Smooth muscle cell (in vitro differentiated cells): ENCODE data around the gene SYMPK. TPM values are rescaled to one million over a fixed set of nuclear protein-coding genes. Genes with fewer than 3 reads are reported as not detected.

Experiments used
- DNase-seq: peaks from one replicate; lab custom pipeline; 2025; ENCODE audit not compliant: unreplicated experiment; lab: John Stamatoyannopoulos, UW
- H2AFZ ChIP-seq: fragments of 200-600 bp; sonication (generic); 2 replicates; pipeline ENCODE4 v1.6.0; 2016; ENCODE audit warnings: antibody characterized with exemption, low read depth, mild to moderate bottlenecking
- H3F3A ChIP-seq: fragments of 200-600 bp; sonication (generic); 2 replicates; pipeline ENCODE4 v1.6.0; 2017; ENCODE audit warnings: antibody characterized with exemption, low read depth
- H3K27ac ChIP-seq: fragments of 200-600 bp; sonication (generic); 2 replicates; pipeline ENCODE4 v1.5.1; 2016; ENCODE audit warnings: low read depth, mild to moderate bottlenecking
- H3K27me3 ChIP-seq: fragments of 200-600 bp; sonication (generic); 2 replicates; pipeline ENCODE4 v1.6.1; 2016; ENCODE audit warnings: low read depth, mild to moderate bottlenecking
- H3K36me3 ChIP-seq: fragments of 200-600 bp; sonication (generic); 2 replicates; pipeline ENCODE4 v1.5.1; 2016; ENCODE audit warnings: low read depth
- H3K4me1 ChIP-seq: fragments of 200-600 bp; sonication (generic); 2 replicates; pipeline ENCODE4 v1.5.1; 2016; ENCODE audit warnings: low read depth
- H3K4me2 ChIP-seq: fragments of 200-600 bp; sonication (generic); 2 replicates; pipeline ENCODE4 v1.6.0; 2016; ENCODE audit warnings: mild to moderate bottlenecking
- H3K4me3 ChIP-seq: fragments of 200-600 bp; sonication (generic); 2 replicates; pipeline ENCODE4 v1.5.1; 2016; ENCODE audit warnings: mild to moderate bottlenecking
- H3K79me2 ChIP-seq: fragments of 200-600 bp; sonication (generic); 2 replicates; pipeline ENCODE4 v1.6.0; 2016; ENCODE audit warnings: low read depth, mild to moderate bottlenecking
- H3K9ac ChIP-seq: fragments of 200-600 bp; sonication (generic); 2 replicates; pipeline ENCODE4 v1.6.0; 2016; ENCODE audit warnings: low read depth
- H3K9me3 ChIP-seq: fragments of 200-600 bp; sonication (generic); replicated peaks from 2 replicates; pipeline ENCODE4 v1.5.1; 2016; ENCODE audit warnings: low read depth
- H4K20me1 ChIP-seq: fragments of 200-600 bp; sonication (generic); 2 replicates; pipeline ENCODE4 v1.6.0; 2016; ENCODE audit warnings: low read depth
- WGBS: methylation state at CpG from one replicate; pipeline ENCODE4 v1.1.7; 2016; ENCODE audit warnings: low lambda C conversion rate; 5-methylcytosine and 5-hydroxymethylcytosine counted together
- polyA plus RNA-seq: library from polyadenylated mRNA; unstranded; fragments of >200 nt; fragmentation: Nextera tagmentation; extraction: Ambion mirVana; gene quantifications from 2 replicates; pipeline ENCODE4 v1.2.1, GENCODE V29; 2016
- total RNA-seq: library from RNA; depleted of rRNA; stranded (reverse); fragments of >200 nt; gene quantifications from 2 replicates; pipeline ENCODE4 v1.2.3, GENCODE V29; 2014
- TF ChIP-seq, protein P1 (sequence below): fragments of 200-600 bp; sonication (generic); IDR thresholded peaks from 2 replicates; pipeline ENCODE4 v1.5.1; 2017; ENCODE audit warnings: borderline replicate concordance, mild to moderate bottlenecking, antibody characterized with exemption; ENCODE audit not compliant: insufficient read depth, poor library complexity, severe bottlenecking

Gene SYMPK
- total and polyA plus RNA-seq, 2 experiments from 2014 or later: 28.6 to 30.9 TPM

DNA sequence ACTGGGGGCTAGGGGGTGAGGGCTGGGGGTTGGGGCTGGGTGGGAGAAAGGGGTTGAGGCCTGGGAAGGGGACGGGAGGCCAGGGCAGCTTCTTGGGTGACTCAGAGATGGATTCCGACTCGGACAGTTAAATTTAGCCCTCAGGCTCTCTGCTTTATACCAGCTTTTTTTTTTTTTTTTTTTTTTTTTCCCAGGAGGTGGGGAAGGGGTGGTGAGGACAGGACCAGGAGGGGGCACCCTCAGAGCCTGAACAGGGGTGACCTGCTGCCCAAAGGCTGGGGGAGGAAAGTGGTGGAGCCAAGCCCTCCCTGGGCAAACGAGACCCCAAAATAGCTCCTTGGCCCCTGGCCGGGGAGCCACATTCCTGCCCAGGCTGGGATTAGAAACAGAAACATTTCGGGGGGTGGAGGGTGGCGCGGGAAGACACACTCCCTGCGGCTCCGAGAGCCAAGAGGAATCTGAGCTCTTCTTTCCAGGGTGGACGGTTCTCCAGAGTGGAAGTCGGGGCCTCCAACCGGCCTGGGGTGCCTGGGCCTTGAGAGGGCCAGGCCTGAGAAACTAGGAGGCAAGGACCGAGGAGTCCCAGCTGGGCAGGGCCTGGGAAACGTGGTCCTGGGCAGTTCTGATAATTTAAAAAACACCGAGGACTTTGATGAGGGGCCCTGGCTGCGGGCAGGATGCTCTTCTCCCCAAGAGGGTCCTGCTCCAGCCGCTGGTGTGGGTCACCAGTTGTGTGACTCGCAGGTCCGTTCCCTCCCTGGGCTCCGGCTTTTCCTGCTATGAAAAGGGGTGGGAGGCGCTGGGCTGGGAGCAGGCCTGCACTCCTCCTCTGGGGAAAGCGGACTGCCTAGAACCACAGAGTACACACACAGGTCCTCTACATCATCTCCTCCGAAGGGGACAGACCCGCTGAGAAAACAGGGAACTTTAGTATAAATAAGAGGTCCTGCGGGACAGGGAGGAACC is 79.8 kb downstream of the SYMPK start:
- Histone ChIP-seq H3K4me1 (peaks cover 27% of the 10 kb centered on the region), H3K9me3 (no peaks in the 10 kb centered on the region), H3K9ac (peak overlapping the region; percentile 34), H3K4me3 (peak overlapping the region; percentile 43), H3K4me2 (peak overlapping the region; percentile 88), H3F3A (peaks cover 15% of the 10 kb centered on the region), H2AFZ (no peak overlapping the region), H4K20me1 (peaks cover 58% of the 10 kb centered on the region), H3K27ac (peak overlapping the region; percentile 93), H3K27me3 (no peaks in the 10 kb centered on the region), H3K79me2 (peaks cover 34% of the 10 kb centered on the region), H3K36me3 (no peaks in the 10 kb centered on the region)
- TF ChIP-seq, protein P1, sequence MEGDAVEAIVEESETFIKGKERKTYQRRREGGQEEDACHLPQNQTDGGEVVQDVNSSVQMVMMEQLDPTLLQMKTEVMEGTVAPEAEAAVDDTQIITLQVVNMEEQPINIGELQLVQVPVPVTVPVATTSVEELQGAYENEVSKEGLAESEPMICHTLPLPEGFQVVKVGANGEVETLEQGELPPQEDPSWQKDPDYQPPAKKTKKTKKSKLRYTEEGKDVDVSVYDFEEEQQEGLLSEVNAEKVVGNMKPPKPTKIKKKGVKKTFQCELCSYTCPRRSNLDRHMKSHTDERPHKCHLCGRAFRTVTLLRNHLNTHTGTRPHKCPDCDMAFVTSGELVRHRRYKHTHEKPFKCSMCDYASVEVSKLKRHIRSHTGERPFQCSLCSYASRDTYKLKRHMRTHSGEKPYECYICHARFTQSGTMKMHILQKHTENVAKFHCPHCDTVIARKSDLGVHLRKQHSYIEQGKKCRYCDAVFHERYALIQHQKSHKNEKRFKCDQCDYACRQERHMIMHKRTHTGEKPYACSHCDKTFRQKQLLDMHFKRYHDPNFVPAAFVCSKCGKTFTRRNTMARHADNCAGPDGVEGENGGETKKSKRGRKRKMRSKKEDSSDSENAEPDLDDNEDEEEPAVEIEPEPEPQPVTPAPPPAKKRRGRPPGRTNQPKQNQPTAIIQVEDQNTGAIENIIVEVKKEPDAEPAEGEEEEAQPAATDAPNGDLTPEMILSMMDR: no peak
- DNase-seq: peak; percentile 56
- 15% methylated on average over 25 of the region's 26 CpGs for WGBS

DNA sequence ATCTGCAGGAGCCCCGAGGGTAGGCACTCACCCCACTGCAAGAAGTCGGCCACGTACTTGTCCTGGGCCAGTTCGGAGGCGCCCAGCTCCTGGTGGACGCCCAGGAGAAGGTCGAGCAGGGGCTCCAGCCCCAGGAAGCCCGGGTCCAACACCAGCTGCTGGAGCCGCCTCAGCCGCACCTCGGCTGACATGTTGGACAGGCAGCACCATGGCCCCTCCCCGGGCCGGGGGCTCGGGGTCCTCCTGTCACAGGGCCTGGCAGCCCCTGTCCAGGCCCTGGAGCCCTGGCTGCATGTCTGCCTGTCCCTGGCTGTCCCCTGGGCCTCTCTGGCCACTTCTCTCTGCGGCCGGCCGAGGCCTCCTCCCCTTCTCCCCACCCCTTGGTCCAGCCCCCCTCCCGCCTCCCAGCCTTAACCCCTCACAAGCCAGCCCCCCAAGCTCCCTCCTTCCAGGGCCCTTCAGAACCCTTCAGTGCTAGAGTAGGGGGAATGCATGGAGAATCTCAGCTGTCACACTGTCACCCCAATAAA is 80.7 kb downstream of the SYMPK start, which contains the start of gene DMPK:
DMPK (minus strand) TSS at position 329 of the 530 bp plus-strand sequence; CDS start at position 191, 138 bp downstream.
- Histone ChIP-seq H3K79me2 (peaks cover 25% of the 10 kb centered on the region), H3K27ac (peak within 1 kb of the TSS; percentile 93), H2AFZ (no peak within 1 kb of the TSS), H4K20me1 (peaks cover 63% of the 10 kb centered on the region), H3K27me3 (no peaks in the 10 kb centered on the region), H3K9ac (peak within 1 kb of the TSS; percentile 34), H3K36me3 (no peaks in the 10 kb centered on the region), H3K9me3 (no peaks in the 10 kb centered on the region), H3K4me3 (peak within 1 kb of the TSS; percentile 43), H3K4me2 (peak within 1 kb of the TSS; percentile 88), H3K4me1 (peaks cover 27% of the 10 kb centered on the region), H3F3A (peaks cover 18% of the 10 kb centered on the region)
- no peak for DNase-seq
- TF ChIP-seq, protein P1: no peak
- 61% methylated on average over 17 of the region's 18 CpGs for WGBS

DNA sequence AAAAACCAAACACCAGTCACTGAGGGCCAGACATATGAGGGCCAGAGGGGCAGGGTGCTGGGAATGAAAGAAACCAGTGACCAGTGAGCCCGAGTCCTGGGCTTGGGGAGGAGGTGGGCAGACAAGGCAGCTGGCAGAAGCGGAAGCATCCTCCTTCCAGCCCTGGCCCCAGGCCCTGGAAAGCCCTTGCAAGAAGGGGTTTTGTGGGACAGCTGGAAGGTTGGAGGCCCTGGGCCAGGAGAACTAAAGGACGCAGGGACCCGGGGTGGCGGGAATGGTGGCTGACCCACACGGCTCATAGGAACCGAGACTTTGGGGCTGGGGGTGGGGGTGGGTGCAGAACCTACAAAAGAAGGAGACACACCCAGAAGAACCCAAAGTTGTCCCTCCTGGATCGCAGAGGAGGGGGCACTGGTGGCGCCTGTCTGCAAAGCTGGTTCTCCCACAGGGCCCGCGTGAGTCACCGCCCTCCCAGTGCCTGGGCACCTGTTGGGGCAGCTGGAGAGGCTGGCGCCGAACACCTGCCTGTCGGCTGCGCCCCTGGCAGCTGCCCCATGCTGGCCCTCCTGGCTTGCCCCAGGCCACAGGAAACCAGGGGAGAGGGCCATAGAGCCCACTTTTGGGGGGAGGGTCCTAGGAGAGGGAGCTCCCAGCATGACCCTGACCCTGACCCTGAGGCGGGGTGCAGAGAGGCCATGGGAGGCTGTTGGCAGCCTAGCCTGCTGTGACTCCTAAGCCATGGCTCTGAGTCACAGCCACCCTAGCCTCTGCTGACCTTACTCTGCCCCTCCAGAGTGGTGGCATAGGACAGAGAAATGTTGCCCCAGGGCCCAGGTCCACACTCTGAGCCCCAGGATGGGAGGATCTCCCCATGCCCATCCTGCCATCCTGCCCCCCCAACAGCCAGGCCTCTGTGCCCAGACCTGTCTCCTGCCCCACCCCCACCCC is 81.5 kb downstream of the SYMPK start:
- WGBS: 72% methylated on average over 12 of the region's 17 CpGs
- no peak for DNase-seq
- Histone ChIP-seq H3K4me1 (peaks cover 27% of the 10 kb centered on the region), H3K9ac (no peak overlapping the region), H3K4me3 (peak overlapping the region; percentile 43), H3K36me3 (no peaks in the 10 kb centered on the region), H3K27me3 (no peaks in the 10 kb centered on the region), H3K4me2 (peak overlapping the region; percentile 88), H3K9me3 (no peaks in the 10 kb centered on the region), H3K79me2 (peaks cover 19% of the 10 kb centered on the region), H3K27ac (peak overlapping the region; percentile 93), H3F3A (peaks cover 25% of the 10 kb centered on the region), H2AFZ (no peak overlapping the region), H4K20me1 (peaks cover 60% of the 10 kb centered on the region)
- TF ChIP-seq, protein P1: no peak
